ENCODE results near the gene APPL1. TPM values are rescaled to one million over a fixed set of nuclear protein-coding genes. Genes with fewer than 3 reads are reported as not detected.

The APPL1 gene
- total and polyA plus RNA-seq, 9 donors, result 20.2 to 69.6 (median 45.5) TPM

- intact Hi-C loops (cut with DNase I), result no loop called here
- Histone ChIP-seq H3K4me1 (ENCODE audit: insufficient read depth) (no peaks in the 10 kb centered on the region), H3K9me3 (no peaks in the 10 kb centered on the region), H3K27me3 (no peaks in the 10 kb centered on the region), H3K36me3 (no peaks in the 10 kb centered on the region), H3K4me3 (no peak overlapping the region), H3K27ac (no peak overlapping the region)
- DNase-seq, result no peak
- TF ChIP-seq, protein P1, sequence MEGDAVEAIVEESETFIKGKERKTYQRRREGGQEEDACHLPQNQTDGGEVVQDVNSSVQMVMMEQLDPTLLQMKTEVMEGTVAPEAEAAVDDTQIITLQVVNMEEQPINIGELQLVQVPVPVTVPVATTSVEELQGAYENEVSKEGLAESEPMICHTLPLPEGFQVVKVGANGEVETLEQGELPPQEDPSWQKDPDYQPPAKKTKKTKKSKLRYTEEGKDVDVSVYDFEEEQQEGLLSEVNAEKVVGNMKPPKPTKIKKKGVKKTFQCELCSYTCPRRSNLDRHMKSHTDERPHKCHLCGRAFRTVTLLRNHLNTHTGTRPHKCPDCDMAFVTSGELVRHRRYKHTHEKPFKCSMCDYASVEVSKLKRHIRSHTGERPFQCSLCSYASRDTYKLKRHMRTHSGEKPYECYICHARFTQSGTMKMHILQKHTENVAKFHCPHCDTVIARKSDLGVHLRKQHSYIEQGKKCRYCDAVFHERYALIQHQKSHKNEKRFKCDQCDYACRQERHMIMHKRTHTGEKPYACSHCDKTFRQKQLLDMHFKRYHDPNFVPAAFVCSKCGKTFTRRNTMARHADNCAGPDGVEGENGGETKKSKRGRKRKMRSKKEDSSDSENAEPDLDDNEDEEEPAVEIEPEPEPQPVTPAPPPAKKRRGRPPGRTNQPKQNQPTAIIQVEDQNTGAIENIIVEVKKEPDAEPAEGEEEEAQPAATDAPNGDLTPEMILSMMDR (IDR thresholded peaks at IDR 0.05), result no peak
- TF ChIP-seq POLR2A (IDR thresholded peaks at IDR 0.05), result no peak
- TF ChIP-seq EP300 (IDR thresholded peaks at IDR 0.05), result no peak
- WGBS, 3 donors, result 80 to 81% (median 81%) methylated on average over 2 of the region's 2 CpGs
Observed at GRCh38 chr3:57287205-57287604, 59.7 kb downstream of the APPL1 start.

GRCh38 chr3:57288403-57288802 lies 60.9 kb downstream of the APPL1 start:
- no peak for DNase-seq
- Histone ChIP-seq H3K4me1 (ENCODE audit: insufficient read depth) (no peaks in the 10 kb centered on the region), H3K9me3 (no peaks in the 10 kb centered on the region), H3K4me3 (no peak overlapping the region), H3K36me3 (no peaks in the 10 kb centered on the region), H3K27ac (no peak overlapping the region), H3K27me3 (no peaks in the 10 kb centered on the region)
- intact Hi-C loops (cut with DNase I), result no loop called here
- 84 to 92% (median 87%) methylated on average over 9 of the region's 9 CpGs for WGBS, 3 donors
- TF ChIP-seq EP300 (IDR thresholded peaks at IDR 0.05) (no peak), POLR2A (IDR thresholded peaks at IDR 0.05) (no peak)
- TF ChIP-seq, protein P1 (IDR thresholded peaks at IDR 0.05), result no peak

DNA sequence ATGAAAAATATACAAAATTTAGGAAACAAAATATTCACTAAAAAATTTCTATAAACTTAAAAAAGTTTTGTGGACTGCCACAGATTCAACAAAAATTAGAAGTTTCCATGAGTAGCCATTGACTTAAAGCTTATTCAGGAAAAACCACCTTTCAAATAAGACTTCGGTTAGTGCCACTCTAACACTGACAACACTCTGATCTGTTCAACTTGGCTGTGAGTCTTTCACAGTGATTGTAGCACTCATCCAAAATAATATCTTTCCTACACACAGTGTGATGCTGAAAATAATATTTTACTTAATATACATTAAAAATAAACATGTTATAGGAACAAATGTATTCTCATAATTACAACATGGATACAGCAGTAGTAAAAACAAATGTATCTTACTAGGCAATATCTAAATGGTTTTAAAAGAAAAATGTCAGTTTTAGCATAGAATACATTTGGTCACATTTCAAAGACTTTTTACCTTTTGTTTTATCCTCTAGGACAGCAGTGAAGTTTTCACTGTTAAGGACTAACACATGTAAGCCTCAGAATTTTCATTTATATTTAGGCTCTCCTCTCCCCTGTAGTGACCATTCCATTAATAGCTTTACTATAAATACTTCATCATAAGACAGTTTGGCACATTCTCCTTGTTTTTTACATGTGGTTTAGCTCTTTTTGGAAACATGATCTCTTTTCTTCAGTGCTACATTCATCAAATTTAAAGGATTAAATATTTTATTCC lies 64.8 kb downstream of the APPL1 start, which contains the start of gene ASB14:
Gene ASB14 (minus strand): TSS at position 527 of the 738 bp plus-strand sequence. CDS start 652 bp downstream, outside the sequence.
- Histone ChIP-seq H3K4me3 (no peak within 1 kb of the TSS), H3K27ac (no peak within 1 kb of the TSS), H3K4me1 (ENCODE audit: insufficient read depth) (no peaks in the 10 kb centered on the region), H3K27me3 (no peaks in the 10 kb centered on the region), H3K36me3 (no peaks in the 10 kb centered on the region), H3K9me3 (no peaks in the 10 kb centered on the region)
- WGBS, 3 donors, result 81 to 90% (median 86%) methylated on average over 1 of the region's 1 CpG
- TF ChIP-seq EP300 (IDR thresholded peaks at IDR 0.05) (no peak), POLR2A (IDR thresholded peaks at IDR 0.05) (no peak)
- TF ChIP-seq, protein P1 (IDR thresholded peaks at IDR 0.05), result no peak
- no peak for DNase-seq
- intact Hi-C loops (cut with DNase I), result no loop called here

- no peak overlapping the region for H3K27ac ChIP-seq
- no peak for DNase-seq
Observed at GRCh38 chr3:57292897-57293526, 65.5 kb downstream of the APPL1 start.

More at GRCh38 chr3:57292897-57293526, 65.5 kb downstream of the APPL1 start:
- no peak for TF ChIP-seq POLR2A (IDR thresholded peaks at IDR 0.05)
- TF ChIP-seq, protein P1 (IDR thresholded peaks at IDR 0.05), result no peak
- no peak for TF ChIP-seq EP300 (IDR thresholded peaks at IDR 0.05)
- Histone ChIP-seq H3K9me3 (no peaks in the 10 kb centered on the region), H3K4me3 (no peak overlapping the region), H3K36me3 (no peaks in the 10 kb centered on the region), H3K4me1 (ENCODE audit: insufficient read depth) (no peaks in the 10 kb centered on the region), H3K27me3 (no peaks in the 10 kb centered on the region)
- intact Hi-C loops (cut with DNase I), result no loop called here
- WGBS, 3 donors, result 90 to 95% (median 95%) methylated on average over 4 of the region's 4 CpGs

Measured in ovary (tissue), 9 donors.